AG04449 (cell line): Measurements from ENCODE around the gene RAD23A.

Experiments used
- CTCF ChIA-PET: fragments of 350-600 bp; formaldehyde crosslinking; extraction: SDS; loops from one replicate; lab custom pipeline; 2021; ENCODE audit warnings: antibody characterized with exemption; lab: Yijun Ruan, JAX
- POLR2A ChIA-PET: fragments of 400-600, 350-600 bp; formaldehyde crosslinking; extraction: SDS; loops from one replicate; lab custom pipeline; 2020; ENCODE audit warnings: antibody characterized with exemption, inconsistent platforms; lab: Yijun Ruan, JAX
- DNase-seq: peaks from one replicate; pipeline ENCODE4 v3.0.0-alpha.2; 2010; ENCODE audit warnings: low read depth, low spot score
- H3K4me3 ChIP-seq: 2 replicates; pipeline ENCODE4 v1.5.1; 2011; ENCODE audit warnings: low read depth, mild to moderate bottlenecking, control low read depth, low read length
- TF ChIP-seq, protein P1 (sequence below): IDR thresholded peaks from one replicate; pipeline ENCODE4 v1.5.1; 2011; ENCODE audit warnings: mild to moderate bottlenecking, moderate library complexity, low read length, control low read depth, inconsistent platforms; ENCODE audit not compliant: insufficient read depth; ENCODE audit errors: missing control alignments

The RAD23A gene

DNA sequence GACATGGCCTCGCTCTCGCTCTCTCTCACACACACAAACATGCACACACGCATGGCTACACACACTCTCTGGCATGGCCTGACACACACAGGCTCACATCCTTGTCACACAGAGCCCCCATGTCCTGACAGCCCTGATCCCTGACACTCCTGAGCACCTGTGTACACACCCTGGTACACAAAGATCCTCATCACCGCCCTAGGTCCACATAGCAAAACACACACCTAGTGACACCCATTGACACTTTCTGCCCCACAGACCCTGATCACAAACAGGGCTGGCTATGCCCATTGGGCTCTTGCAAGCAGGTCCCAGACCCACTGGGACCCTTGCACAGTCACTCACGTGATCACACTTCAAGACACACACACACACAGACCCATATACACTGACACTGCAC is 45.6 kb downstream of the RAD23A start:
- no peak overlapping the region for H3K4me3 ChIP-seq
- ChIA-PET CTCF (interaction anchor here (3.9 kb wide), 1 partner anchor 69 kb away, joined by 19 read pairs; no protein-coding TSS in a partner anchor), POLR2A (no interaction called here)
- TF ChIP-seq, protein P1, sequence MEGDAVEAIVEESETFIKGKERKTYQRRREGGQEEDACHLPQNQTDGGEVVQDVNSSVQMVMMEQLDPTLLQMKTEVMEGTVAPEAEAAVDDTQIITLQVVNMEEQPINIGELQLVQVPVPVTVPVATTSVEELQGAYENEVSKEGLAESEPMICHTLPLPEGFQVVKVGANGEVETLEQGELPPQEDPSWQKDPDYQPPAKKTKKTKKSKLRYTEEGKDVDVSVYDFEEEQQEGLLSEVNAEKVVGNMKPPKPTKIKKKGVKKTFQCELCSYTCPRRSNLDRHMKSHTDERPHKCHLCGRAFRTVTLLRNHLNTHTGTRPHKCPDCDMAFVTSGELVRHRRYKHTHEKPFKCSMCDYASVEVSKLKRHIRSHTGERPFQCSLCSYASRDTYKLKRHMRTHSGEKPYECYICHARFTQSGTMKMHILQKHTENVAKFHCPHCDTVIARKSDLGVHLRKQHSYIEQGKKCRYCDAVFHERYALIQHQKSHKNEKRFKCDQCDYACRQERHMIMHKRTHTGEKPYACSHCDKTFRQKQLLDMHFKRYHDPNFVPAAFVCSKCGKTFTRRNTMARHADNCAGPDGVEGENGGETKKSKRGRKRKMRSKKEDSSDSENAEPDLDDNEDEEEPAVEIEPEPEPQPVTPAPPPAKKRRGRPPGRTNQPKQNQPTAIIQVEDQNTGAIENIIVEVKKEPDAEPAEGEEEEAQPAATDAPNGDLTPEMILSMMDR: no peak
- no peak for DNase-seq

DNA sequence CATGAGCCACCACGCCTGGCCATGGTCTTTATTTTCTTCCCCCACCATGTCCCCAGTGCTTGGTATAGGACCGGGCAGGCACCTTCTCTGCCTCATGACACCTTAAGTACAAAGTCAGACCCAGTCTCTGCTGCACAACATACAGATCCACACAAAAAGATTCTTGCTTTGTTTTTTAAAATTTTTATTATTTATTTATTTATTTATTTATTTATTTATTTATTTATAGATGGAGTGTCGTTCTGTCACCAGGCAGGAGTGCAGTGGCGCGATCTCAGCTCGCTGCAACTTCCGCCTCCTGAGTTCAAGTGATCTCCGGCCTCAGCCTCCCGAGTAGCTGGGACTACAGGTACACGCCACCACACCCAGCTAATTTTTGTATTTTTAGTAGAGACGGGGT is 47.1 kb downstream of the RAD23A start:
- H3K4me3 ChIP-seq: no peak overlapping the region
- ChIA-PET CTCF (interaction anchor here (0.7 to 3.9 kb wide), 6 partner anchors 8 to 102 kb away, joined by 3 to 19 read pairs (median 5); no protein-coding TSS in a partner anchor), POLR2A (no interaction called here)
- DNase-seq: no peak
- TF ChIP-seq, protein P1: no peak

DNA sequence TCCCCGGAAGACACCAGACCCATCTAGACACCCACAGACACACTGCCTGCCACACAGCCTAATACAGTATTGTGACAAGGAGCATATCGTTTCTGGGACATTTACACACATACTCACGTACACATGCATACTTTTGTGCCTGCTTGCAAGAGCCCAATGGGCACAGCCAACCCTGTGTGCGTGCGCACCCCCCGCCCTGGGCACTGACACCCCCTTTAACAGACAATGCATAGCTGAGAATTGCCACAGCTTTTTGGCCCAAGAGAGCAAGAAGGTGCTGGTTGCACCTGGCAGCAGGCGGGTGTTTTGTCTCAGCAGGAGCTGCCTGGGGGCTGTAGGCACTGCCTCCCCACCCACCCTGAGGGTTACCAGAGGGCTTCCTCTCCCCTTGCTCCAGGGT is 47.9 kb downstream of the RAD23A start:
- DNase-seq: no peak
- no peak overlapping the region for H3K4me3 ChIP-seq
- POLR2A ChIA-PET: no interaction called here
- CTCF ChIA-PET: interaction anchor here (1.3 to 3.9 kb wide), 5 partner anchors 11 to 101 kb away, joined by 3 to 19 read pairs (median 7); no protein-coding TSS in a partner anchor
- TF ChIP-seq, protein P1: no peak

DNA sequence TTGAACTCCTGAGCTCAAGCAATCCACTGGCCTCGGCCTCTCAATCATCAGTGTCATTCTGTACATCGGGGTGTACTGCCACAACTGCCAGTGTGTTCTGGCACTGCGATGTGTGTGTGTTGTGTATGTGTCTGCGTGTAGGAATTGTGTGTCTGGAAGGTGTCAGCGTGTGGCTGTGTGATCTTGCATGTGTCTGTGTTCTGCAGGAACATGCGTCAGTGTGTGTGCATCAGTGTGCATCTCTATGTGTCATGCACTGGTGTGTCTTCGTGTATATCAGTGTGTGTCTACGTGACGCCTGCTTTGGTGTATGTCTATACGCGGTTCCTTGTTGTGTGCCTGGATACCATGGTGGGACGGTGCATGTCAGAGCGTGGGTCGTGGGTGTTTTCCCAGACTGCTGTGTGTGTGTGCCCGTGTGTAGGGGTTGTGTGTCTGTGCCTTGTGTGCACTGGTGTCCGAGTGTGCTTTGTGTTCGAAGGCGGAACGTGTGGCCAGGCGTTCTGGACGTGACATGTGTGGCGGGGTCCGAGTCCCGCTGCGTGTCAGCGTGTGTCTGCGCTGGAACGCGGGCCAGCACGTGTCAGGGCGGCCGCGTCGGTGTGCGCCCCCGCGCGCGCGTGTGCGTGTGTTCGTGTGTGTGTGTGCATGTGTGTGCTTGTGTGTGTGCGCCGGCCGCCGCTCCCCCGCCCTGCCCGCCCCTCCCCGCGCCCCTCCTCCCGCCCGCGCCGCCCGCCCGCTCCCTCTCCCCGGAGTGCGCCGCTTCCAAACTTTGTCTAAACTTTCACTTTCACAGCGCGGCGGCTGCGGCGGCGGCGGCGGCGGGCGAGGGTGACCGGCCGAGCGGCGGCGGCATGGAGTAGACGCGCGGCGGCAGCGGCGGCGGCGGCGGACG is 49.3 kb downstream of the RAD23A start, which contains the start of gene NFIX:
Gene NFIX (plus strand): TSS at position 775 of the 895 bp plus-strand sequence. CDS start 363 bp downstream, outside the sequence.
- ChIA-PET CTCF (interaction anchor here (0.7 to 3.9 kb wide), 6 partner anchors 10 to 99 kb away, joined by 3 to 25 read pairs (median 10); no protein-coding TSS in a partner anchor), POLR2A (interaction anchor here (1.8 kb wide), 1 partner anchor 49 kb away, joined by 4 read pairs; no protein-coding TSS in a partner anchor)
- H3K4me3 ChIP-seq: peak within 1 kb of the TSS; percentile 80
- no peak for DNase-seq
- TF ChIP-seq, protein P1: no peak

DNA sequence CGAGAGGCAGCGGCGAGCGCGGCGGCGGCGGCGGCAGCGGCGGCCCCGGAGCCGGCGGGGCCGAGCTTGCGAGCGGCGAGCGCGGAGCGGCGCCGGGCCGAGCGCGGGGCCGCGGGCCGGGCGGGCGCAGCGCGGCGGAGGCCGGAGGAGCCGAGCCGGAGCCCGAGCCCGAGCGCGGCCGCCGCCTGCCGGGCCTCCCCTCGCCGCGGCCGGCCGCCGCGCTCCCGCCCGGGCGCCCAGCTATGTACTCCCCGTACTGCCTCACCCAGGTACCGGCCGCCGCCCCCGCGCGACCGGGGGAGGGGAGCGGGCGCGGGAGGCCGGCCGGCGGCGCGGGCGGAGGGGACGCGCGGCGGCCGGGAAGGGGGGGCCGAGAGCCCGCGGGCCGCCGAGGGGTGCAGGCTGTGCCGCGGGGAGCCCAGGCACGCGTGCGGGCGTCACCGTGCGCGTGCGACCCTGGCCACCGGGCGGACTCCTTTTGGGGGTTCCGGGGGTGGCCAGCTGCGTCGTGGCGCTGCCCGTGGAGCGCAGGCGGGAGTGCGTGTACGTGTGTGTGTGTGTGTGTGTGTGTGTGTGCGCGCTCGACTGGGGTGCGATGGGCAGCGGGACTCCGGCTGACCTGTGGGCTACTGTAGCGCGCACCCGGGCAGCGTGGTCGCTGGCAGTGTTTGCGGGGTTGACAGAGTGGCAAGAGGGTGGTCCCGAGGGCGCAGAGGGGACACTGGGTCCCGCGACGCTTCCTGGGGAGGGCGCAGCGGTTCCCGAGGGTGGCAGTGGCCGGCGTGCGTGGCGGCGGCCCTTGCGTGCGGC is 50.1 kb downstream of the RAD23A start:
- TF ChIP-seq, protein P1: no peak
- H3K4me3 ChIP-seq: peak overlapping the region; percentile 80
- POLR2A ChIA-PET: interaction anchor here (1.8 kb wide), 1 partner anchor 48 kb away, joined by 4 read pairs; no protein-coding TSS in a partner anchor
- CTCF ChIA-PET: interaction anchor here (1.5 to 3.9 kb wide), 3 partner anchors 9 to 66 kb away, joined by 3 to 25 read pairs (median 5); no protein-coding TSS in a partner anchor
- DNase-seq: no peak
